ENCODE measurements around the gene RABAC1.

Gene RABAC1

DNA sequence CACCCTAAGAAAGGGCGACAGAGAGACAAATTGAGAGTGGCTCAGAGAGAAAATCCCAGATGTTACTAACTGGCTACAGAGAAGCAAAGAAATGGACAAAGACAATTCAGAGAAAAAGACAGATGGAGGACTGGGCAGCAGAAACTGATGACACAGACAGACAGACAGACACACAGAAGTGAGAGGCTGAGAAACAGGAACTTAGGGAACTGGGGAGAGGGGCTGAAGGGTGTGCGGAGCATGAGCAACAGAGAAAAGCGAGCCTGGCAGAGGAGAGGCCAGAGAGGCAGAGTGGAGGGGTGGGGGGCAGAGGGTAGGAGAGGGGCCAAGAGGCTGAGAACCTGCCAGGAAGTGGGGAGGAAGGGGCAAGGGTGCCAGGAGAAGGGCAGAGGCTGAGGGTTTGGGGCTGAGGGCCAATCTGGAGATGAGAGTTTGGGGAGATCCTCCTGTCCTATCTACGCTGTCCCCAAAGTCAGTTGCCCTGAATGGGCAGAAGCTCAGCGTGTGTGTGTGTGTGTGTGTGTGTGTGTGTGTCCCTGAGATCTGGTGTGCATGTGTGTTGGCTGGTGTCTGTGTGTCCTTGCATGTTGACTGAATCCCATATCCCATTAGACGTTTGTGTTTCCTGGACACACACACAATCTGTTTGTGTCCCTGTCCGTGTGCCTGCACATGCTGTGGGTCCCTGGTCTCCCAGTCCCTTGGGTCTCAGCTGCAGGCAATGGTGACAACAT is 25.3 kb downstream of the RABAC1 start:
- TF ChIP-seq, protein P1, sequence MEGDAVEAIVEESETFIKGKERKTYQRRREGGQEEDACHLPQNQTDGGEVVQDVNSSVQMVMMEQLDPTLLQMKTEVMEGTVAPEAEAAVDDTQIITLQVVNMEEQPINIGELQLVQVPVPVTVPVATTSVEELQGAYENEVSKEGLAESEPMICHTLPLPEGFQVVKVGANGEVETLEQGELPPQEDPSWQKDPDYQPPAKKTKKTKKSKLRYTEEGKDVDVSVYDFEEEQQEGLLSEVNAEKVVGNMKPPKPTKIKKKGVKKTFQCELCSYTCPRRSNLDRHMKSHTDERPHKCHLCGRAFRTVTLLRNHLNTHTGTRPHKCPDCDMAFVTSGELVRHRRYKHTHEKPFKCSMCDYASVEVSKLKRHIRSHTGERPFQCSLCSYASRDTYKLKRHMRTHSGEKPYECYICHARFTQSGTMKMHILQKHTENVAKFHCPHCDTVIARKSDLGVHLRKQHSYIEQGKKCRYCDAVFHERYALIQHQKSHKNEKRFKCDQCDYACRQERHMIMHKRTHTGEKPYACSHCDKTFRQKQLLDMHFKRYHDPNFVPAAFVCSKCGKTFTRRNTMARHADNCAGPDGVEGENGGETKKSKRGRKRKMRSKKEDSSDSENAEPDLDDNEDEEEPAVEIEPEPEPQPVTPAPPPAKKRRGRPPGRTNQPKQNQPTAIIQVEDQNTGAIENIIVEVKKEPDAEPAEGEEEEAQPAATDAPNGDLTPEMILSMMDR (IDR thresholded peaks at IDR 0.05): no peak

DNA sequence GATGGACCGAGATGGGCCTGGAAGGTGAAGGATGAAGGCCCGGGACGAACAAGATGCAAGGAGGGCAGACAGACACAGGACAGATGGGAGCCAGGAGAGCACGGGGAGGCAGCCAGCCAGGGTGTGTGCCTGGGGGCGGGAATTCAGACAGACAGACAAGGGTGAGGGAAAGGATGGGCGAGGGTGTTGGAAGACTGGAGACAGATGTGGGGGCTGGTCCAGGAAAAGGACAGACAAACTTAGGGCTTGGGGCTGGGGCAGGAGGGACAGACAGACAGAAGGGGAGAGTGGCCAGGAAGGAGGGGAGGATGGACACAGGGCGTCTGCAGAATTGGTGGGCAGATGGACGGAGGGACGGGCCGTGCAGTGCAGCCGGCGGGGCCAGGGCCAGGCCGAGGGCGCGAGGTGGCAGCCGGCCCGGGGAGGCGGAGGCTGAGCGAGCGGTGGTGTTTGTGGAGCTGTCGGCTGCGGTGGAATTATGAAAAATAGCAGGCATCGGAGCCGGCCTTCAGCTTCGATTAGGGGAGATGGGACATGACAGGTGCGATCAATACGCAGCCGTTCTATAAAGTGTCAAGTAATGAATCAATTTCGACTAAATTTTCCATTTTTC is 26.3 kb downstream of the RABAC1 start:
- TF ChIP-seq, protein P1 (IDR thresholded peaks at IDR 0.05): no peak

DNA sequence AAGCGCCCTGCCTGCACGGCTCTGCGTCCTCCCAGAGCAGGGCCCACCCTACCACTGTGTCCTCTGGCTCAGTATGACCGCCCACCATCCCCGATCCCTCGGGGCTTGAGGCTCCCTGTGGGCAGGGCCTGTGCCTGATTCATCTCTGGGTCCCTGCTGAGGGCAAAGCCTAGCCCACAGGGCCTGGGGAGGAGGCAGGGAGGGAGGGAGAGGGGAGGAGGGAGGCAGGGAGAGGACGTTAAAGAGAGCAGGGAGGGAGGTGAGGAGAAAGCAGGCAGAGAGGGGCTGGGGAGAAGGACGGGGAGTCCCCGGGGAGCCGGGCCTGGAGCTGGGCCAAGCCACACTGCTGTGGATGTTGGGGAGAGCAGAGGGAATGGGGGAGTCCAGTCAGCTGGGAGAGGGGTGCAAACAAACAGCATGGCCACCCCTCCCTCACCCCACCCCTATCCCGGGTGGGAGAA is 26.8 kb downstream of the RABAC1 start:
- TF ChIP-seq, protein P1 (IDR thresholded peaks at IDR 0.05): no peak

DNA sequence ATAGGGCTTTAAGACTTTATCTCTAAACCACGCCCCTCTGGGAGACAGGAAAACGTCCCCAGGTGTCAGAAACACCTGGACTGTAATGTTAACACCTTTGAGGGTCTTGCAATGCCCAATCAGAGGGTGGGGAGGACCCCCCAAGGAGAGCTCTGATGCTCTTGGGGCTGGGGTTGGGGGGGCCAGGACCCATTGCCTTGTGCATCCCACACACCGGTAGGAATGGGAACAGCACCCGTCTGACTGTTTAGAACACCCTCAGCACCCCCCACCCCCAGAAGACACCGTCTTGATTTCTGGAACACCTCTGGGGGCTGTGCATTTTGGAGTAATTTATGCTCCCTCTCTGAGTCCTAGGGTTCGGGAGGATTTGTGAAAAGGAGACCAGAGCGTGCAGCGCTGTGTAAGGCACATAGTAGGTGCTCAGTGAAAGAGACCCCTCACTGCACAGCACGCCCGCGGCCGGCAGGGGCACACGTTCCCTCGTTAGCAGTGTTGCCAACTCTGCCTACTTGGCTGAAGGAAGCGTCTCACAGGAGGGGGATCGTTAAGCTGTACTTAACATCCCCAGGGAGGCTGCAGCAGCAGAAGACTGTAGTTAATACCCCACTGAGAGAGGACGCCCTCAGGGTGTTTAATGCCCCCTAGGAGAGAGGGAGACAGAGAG is 28.1 kb downstream of the RABAC1 start:
- TF ChIP-seq, protein P1 (IDR thresholded peaks at IDR 0.05): no peak

DNA sequence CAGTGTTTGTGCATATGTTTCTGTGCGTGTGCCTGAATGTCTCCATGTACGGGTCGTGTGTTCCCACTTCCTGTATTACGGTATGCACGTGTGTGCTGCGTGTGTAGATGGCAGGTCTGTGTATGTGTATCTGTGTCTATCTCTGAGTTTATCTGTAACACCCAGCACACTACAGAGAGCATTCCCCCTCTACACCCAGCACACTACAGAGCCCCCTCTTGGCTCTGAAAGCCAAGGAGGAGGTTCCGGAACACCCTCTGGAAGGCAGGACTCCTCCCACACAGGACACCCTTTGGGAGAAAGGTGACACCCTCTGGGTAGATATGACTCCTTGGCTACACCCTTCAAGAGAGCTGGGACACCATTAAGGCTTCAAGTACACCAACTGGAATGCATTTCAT is 28.8 kb downstream of the RABAC1 start:
- TF ChIP-seq, protein P1 (IDR thresholded peaks at IDR 0.05): no peak

DNA sequence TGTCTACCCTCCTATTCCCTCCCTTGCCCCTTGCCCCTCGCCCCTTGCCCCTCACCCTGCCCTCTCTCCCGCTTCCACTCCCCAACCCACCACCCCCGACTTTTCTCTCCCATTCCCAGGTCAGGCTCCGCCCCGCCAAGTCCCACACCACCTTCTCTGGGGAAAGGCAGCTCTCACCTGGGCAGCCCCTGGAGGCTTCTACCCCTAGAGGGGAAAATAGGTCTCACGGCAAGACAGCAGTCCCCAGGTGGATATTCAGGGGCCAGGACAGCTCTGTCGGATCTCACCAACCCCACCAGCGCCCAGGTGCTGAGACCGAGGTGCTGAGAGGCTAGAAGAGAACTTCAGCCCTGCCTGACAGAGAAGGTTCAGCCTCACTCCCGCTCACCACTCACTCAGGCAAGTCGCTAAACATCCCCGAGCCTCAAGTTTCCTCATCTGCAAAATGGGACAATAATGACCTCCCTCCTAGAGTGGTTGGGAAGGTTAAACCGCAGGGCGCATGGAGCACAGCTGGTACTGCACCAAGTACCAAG is 29.5 kb downstream of the RABAC1 start:
- TF ChIP-seq, protein P1 (IDR thresholded peaks at IDR 0.05): no peak

DNA sequence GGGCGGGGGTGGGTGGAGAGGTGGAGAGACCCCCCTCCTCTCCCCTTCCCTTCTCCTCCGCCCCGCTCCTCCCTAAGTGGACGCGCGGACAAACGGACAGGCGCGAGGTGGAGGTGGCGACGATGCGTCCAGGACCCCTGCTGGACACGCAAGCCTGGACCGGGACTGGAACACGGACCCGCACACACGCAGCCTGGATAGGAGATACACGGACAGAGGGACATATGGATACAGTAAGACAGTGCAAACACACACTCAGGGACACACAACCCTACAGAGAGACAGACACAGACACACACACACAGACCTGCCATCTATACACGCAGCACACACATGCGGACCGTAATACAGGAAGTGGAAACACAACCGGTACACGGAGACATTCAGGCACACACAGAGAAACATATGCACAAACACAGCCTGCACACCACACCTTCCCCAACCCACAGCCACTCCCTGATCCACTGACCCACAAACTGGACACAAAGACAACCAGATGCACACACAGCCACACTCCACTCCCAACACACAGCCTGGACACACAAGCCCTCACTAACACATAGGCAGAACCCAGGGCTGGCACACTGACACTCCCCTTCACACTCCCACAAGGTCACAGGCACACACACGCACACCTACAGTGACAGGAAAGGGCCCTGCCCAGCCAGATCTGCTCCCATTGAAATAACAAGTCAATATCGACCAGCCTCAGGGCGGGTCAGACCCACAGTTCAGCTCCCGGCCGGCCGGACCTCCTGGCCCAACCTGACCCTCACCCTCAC is 30.2 kb downstream of the RABAC1 start:
- TF ChIP-seq, protein P1 (IDR thresholded peaks at IDR 0.05): no peak
